Body of pancreas (tissue), 4 donors: Measurements from ENCODE around the gene PRCC. TPM values are rescaled to one million over a fixed set of nuclear protein-coding genes. Genes with fewer than 3 reads are reported as not detected.

ENCODE experiments used
- ATAC-seq: fragments of 150-250 bp; one replicate; pipeline ENCODE4 v1.9.1; 2016
- DNase-seq, 4 donors: peaks; one replicate each; pipeline ENCODE4 v3.0.0-alpha.2; 2019
- H3K27ac ChIP-seq, 4 donors: fragments of 200-600 bp; sonication (generic); 1 replicate in 3 of 4; 2 replicates in 1 of 4; pipeline versions ENCODE4 v1.5.1 to v1.6.1; 2016 to 2019; ENCODE audit warnings: mild to moderate bottlenecking in 1 of 4, mixed read lengths in 1 of 4, moderate library complexity in 1 of 4
- H3K27me3 ChIP-seq, 2 donors: fragments of 200-600 bp; sonication (generic); one replicate each; pipeline ENCODE4 v1.6.0; 2016; ENCODE audit warnings: mild to moderate bottlenecking in 1 of 2
- H3K36me3 ChIP-seq, 2 donors: fragments of 200-600 bp; sonication (generic); replicated peaks in 1 of 2; 2 replicates each; pipeline ENCODE4 v1.5.1; 2016; ENCODE audit warnings: low read depth in 2 of 2; ENCODE audit not compliant: insufficient read depth in 1 of 2
- H3K4me1 ChIP-seq: fragments of 200-600 bp; sonication (generic); one replicate; pipeline ENCODE4 v1.6.0; 2016
- H3K4me3 ChIP-seq, 2 donors: fragments of 200-600 bp; sonication (generic); 1 replicate in 1 of 2; 2 replicates in 1 of 2; pipeline ENCODE4 v1.5.1; 2016 to 2019
- H3K9me3 ChIP-seq, 3 donors: fragments of 200-600 bp; sonication (generic); 1 replicate in 2 of 3; 2 replicates in 1 of 3; pipeline ENCODE4 v1.5.1; 2016
- CTCF ChIP-seq, 7 experiments: fragments of 450-650 bp in 4 of 7; fragments of 200-600 bp in 3 of 7; sonication (generic) in 3 of 7; IDR thresholded peaks; one replicate each; pipeline ENCODE4 v1.5.1; 2016 to 2019; ENCODE audit warnings: antibody characterized with exemption in 7 of 7
- POLR2A ChIP-seq, 3 donors: fragments of 450-650 bp; IDR thresholded peaks; one replicate each; pipeline ENCODE4 v1.6.1; 2016; ENCODE audit warnings: antibody characterized with exemption in 3 of 3, mild to moderate bottlenecking in 2 of 3
- whole genome bisulfite sequencing, 2 donors: methylation state at CpG; one replicate each; pipeline ENCODE4 v1.1.5; 2017; 5-methylcytosine and 5-hydroxymethylcytosine counted together
- intact Hi-C: fragments of 100-400 bp; cut with DNase I; formaldehyde crosslinking; loops from one replicate; pipeline ENCODE4 v1.15.1; 2023
- total RNA-seq, 2 donors: library from RNA; depleted of rRNA; stranded (reverse); fragments of >200 nt; gene quantifications; one replicate each; pipeline ENCODE4 v1.1.0, GENCODE V29; 2016

PRCC gene
- total RNA-seq, 2 donors from 2014 or later = 19.2 to 28.3 TPM

- no peak for ATAC-seq
These were observed 42.5 kb downstream of the PRCC start for GRCh38 chr1:156809711-156810366.

GRCh38 chr1:156811168-156811567 lies 43.8 kb downstream of the PRCC start:
- TF ChIP-seq CTCF (IDR thresholded peaks at IDR 0.05) = no peak
- TF ChIP-seq POLR2A (IDR thresholded peaks at IDR 0.05) = no peak
- intact Hi-C loops = no loop called here
- DNase-seq (no peak), ATAC-seq (no peak)
- peaks cover 13% of the 10 kb centered on the region for H3K4me1 ChIP-seq
- no peaks in the 10 kb centered on the region for H3K36me3 ChIP-seq
- H3K27me3 ChIP-seq = no peaks in the 10 kb centered on the region
- no peak overlapping the region for H3K4me3 ChIP-seq
- 59 to 60% methylated on average over 4 of the region's 4 CpGs for WGBS, 2 donors
- H3K27ac ChIP-seq = no peak overlapping the region
- no peaks in the 10 kb centered on the region for H3K9me3 ChIP-seq

More at GRCh38 chr1:156809711-156810366, 42.5 kb downstream of the PRCC start:
- DNase-seq = no peak
- H3K27ac ChIP-seq = no peak overlapping the region
- peaks cover 13% of the 10 kb centered on the region for H3K4me1 ChIP-seq
- intact Hi-C loops = no loop called here
- 83 to 87% methylated on average over 7 of the region's 7 CpGs for WGBS, 2 donors
- no peak for TF ChIP-seq CTCF (IDR thresholded peaks at IDR 0.05)
- no peak for TF ChIP-seq POLR2A (IDR thresholded peaks at IDR 0.05)
- no peaks in the 10 kb centered on the region for H3K27me3 ChIP-seq
- no peak overlapping the region for H3K4me3 ChIP-seq
- no peaks in the 10 kb centered on the region for H3K9me3 ChIP-seq
- no peaks in the 10 kb centered on the region for H3K36me3 ChIP-seq

- Histone ChIP-seq H3K36me3 (no peaks in the 10 kb centered on the region), H3K4me1 (peaks cover 13% of the 10 kb centered on the region), H3K27ac (no peak overlapping the region), H3K27me3 (no peaks in the 10 kb centered on the region), H3K9me3 (no peaks in the 10 kb centered on the region), H3K4me3 (no peak overlapping the region)
- WGBS, 2 donors = 94 to 96% methylated on average over 10 of the region's 10 CpGs
- DNase-seq (no peak), ATAC-seq (no peak)
- intact Hi-C loops = no loop called here
- no peak for TF ChIP-seq CTCF (IDR thresholded peaks at IDR 0.05)
- TF ChIP-seq POLR2A (IDR thresholded peaks at IDR 0.05) = no peak
These were observed 45.1 kb downstream of the PRCC start for GRCh38 chr1:156812293-156812990.

GRCh38 chr1:156813298-156813697 lies 46.0 kb downstream of the PRCC start:
- Histone ChIP-seq H3K4me3 (no peak overlapping the region), H3K4me1 (peaks cover 13% of the 10 kb centered on the region), H3K27me3 (no peaks in the 10 kb centered on the region), H3K27ac (no peak overlapping the region), H3K9me3 (no peaks in the 10 kb centered on the region), H3K36me3 (no peaks in the 10 kb centered on the region)
- TF ChIP-seq POLR2A (IDR thresholded peaks at IDR 0.05) (no peak), CTCF (IDR thresholded peaks at IDR 0.05) (no peak)
- 46 to 55% methylated on average over 10 of the region's 10 CpGs for WGBS, 2 donors
- ATAC-seq (no peak), DNase-seq (no peak)
- intact Hi-C loops = no loop called here
